IPS DF 19.7 (cell line): ENCODE measurements around the gene INPP4A.

Experiments
- DNase-seq: peaks from one replicate; pipeline ENCODE4 v3.0.0-alpha.2; 2013; ENCODE audit warnings: low read depth, low spot score

Gene INPP4A

DNA sequence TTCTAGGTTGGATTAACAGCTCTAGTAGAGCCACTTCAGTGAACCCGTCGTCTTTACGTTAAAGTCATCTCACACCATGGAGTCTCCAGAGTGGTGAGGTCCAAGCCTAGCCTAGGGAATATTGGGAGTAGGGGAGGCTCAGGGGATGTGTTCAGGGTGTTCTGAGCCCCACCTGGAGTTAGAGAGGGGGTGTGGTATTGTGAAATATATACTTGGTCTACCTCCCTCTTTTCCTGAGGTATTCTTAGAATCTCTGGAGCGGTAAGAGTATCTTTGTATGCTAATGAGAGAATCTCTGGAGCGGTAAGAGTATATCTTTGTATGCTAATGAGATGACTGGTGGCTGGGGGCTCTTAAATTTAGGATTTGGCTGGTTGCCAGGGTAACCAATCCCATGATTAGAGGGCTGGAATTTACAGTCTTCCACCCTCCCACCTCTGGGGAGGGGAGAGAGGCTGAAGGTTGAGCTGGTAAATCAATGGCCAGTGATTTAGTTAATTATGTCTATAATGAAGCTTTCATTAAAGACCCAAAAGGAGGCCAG is 69.5 kb downstream of the INPP4A start:
- DNase-seq = no peak

DNA sequence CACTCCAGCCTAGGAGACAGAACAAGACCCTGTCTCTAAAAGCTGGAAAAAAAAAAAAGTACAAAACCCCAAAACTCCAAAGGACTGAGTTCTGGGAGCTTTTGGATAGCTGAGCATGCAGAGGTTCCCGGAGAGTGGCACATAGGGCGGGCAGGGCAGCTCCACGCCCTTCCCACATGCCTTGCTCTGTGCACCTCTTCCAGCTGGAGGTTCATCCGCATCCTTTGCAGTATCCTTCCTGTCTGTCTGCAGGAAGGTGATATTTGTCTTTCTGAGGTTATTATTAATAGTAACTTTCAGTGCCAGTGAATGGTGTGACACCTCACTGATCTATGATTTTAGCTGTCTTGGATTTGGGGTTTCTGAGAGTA is 70.2 kb downstream of the INPP4A start:
- no peak for DNase-seq

DNA sequence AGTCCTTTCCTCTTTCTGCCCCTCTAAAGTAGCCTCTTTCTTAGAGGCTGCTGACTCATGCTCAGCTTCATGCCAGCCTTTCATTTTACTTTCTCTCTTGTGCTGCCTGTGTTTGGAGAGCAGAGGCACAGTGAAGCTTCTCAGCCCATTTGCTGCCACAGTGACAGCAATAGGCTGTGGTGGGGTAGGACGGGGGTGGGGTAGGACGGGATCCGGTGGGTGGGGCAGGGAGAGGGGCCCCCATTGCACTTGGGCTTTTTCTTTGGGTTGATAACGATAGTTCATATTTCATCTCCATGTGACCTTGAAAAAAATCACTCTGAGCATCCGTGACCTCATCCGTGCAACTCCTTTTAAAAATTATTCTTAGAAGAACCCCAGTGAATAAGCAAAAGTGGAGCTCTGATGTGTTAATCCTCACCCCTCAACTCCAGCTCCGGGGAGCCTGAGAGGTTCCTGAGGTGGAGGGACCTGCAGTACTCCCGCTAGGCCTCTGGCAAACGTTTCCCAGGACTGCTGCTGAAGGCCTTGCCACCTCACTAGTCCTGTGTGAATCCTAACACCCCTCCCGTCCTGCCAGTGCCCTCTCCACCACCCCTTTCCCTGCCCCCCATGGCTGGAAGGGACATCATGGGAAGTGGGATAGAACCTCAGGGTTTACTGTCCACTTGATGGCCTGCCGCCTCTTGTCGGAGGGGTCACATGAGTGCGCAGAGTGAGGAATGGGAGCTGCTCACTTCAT is 70.8 kb downstream of the INPP4A start:
- DNase-seq = no peak

DNA sequence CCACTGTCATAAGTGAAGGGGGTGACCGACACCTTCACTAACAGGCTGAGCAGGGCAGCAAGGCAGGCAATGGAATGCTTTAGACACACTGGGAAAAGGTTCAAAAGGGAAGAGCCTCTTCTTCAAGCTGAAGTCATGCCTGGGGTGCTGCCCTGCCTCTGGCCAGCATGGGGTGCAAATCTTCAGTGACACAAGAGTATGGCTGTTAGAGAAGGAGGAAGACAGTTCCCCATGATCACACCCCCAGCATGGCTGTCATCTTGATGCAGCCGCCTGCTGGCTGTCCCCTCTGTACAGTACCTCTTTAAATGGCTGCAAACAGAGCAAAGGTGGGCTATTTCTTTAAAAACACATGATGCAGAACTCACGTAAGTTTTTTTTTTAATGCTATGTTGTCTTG is 71.9 kb downstream of the INPP4A start:
- DNase-seq = no peak

DNA sequence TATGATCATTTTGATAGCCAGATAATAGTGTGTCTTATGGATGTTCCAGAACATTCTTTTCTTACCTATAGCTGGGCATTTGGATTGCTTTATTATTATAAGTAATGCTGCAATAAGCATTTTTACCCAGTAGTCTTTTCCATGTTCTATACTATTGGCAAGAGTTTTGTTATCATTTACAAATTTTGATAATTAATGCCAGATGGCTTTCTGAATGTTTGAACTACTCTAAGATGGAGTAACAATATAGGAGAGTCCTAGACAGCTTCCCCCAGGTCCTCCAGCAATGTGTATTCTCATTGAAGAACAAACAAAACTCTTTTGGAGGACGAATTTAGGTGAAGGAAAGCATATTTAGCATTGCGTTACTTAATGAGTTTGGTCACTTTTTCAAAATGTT is 73.0 kb downstream of the INPP4A start:
- no peak for DNase-seq

DNA sequence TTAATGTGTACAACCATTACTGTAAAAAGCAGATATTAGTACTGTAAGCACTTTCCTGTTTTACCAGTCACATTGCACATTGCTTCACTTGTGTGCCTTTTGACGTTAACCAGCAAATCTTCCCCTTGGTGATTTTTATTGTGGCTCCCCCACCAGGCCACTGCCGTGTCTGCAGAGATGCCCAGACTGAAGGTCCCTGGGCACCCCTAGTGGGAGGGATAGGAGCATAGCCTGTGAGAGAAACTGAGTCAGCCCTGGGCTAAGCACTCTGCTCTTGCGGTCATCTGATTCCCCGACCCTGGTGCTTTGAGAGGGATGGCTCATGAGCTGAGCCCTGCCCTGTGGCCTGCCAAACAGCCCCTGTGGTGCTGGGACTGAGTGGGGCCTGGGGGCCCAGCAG is 73.4 kb downstream of the INPP4A start:
- DNase-seq = no peak

DNA sequence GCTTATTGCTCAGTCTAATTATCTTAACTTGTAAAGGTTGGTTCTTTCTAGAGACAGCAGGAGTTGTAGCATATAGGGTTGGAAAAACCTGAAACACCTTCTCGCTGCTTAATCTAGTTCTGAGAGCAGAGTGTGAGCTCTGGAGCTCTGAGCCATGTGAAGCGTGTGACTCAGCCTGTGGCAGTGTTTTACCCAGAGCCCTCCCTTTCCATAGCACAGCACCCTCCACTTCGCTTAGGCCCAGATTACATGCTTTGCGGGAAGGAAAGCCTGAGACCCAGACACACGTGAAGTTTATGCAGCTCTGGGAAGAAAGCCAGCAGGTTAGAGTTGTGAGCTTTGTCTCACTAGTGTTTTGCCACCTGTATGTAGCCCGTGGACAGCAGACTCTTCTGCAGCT is 74.5 kb downstream of the INPP4A start:
- DNase-seq = no peak

DNA sequence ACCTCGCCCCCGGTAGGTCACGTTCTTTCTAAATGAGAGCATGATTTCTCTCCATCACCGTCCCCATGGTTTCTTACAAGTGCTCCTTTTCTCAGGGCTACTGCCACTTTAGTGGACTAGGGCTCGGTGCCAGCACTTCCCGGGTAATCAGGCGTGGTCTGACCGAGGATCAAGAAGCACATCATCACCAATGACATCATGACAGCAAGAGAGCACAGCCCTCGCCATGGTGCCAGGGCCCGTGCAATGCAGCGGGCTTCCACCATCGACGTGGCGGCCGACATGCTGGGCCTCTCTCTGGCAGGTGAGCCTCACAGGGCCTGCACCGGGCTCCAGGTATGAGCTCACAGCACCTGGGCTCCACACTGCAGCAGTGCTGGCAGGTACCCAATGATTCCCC is 75.2 kb downstream of the INPP4A start:
- no peak for DNase-seq

DNA sequence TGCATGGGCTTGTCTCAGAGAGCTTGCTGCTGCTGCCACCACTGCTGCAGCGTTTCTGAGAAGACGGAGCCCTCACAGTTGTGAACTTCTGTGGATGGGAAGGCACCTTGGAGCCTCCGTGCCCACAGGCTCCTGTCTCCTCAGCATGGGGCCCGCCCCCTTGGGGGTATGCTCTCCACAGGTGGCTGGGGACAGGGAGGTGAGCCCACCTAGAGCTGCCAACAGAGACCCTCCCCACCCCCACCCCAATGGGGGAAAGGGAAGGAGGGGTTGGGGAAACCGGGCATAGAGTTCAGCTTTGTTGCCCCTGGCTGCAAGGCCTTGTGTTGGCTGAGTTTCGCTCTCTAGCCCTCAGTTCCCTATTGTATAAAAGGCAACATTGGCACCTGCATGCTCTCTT is 76.1 kb downstream of the INPP4A start:
- DNase-seq = no peak

DNA sequence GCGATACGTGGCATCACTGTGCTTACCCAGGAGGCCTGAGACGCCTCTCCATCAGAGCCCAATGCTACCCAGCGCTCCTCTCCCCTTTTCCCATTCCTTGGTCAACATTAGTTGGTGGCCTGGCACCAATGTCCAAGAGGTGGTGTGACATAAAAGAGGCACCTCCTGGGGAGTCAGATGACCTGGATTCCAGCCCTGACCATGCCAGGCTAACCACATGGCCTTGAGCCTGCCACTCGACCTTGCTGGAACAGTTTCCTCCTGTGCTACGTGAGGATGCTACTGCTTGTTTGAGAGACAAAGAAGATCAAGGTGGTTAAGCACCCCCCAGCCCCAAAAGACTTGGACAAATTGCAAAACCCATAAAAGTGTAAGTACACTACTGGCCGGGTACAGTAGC is 76.6 kb downstream of the INPP4A start:
- DNase-seq = no peak

DNA sequence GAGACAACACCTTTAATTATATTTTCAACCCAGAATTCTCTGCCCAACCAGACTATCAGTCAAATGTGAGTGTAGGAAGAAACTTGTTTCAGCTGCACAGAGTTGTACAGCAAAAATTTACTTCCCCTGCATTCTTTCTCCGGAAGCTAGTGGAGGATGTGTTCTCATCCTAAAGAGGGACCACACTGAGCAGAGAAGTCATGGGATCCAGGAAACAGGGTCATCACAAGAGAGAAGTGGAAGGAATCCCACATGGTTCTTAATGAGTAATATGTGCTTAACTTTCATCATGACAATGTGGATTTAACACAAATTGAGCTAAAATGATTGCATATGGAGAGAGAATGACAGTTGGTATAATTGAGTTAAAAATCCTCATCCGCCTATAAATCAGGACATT is 78.2 kb downstream of the INPP4A start:
- DNase-seq = no peak

DNA sequence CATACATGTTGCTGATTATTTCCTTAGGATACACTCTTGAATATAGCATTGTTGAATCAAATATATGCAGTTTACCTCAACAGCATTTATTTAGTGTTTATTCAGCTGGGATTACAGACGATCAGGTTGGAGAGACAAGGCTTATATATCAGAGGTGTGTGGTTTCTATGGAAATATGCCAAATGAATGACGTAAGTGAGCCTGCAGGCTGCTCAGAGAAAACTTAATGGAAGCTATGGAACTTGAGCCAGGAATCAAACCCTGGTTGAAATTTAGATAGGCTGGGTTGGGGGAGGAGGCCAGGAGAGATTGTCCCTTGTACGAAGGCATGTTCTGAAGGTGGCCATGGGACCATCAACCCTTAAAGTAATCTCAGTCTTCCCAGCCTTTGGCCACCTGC is 79.5 kb downstream of the INPP4A start:
- no peak for DNase-seq

DNA sequence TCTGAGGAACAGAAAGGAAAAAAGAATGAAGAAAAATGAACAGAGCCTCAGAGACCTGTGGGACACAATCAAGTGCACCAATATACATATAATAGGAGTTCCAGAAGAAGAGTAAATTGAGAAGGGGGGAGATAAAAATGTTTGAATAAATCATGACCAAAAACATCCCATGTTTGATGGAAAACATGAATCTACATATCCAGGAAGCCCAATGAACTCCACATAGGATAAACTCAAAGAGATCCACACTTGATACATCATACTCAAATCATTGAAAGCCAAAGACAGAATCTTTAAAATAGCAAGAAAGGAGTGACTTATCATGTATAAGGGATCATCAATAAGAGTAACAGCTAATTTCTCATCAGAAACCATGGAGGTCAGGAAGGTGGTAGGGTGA is 83.7 kb downstream of the INPP4A start:
- DNase-seq = no peak

DNA sequence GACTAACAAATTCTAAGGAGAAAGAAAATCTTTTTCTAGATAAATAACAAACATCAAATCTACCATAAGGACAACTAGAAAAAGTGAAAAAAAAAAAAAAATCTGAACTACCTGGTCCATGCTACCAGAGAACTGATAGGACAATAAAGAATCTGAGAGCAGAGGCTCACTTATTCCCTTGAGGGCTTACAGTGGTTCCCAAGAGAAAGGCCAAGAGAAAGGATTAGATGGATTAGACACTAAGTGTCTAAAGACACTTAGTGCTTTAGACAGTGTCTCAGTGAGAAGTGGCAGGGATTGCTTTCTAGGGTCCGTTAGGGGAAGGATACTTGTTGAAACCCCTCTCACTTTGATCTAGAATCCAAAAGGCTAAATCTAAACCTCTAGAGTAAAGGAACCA is 85.5 kb downstream of the INPP4A start:
- DNase-seq = no peak

DNA sequence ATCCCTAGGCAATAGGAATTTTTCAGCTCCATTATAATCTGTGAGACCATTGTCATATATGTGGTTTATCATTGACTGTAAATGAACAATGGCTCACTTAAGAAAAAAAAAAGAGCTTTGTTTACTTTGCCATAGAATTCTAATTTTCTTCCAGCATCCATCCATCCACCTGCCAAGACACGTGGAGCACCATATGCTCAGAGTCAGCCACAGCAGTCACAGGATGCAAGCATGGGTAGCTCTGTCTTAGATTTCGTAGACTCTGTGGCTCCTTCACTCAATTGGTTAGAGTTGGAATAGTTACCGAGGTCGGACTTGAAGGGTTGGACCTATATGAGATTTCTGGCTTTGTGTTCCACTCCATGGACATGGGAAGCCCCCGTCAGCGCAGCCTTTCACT is 88.1 kb downstream of the INPP4A start:
- DNase-seq = no peak

DNA sequence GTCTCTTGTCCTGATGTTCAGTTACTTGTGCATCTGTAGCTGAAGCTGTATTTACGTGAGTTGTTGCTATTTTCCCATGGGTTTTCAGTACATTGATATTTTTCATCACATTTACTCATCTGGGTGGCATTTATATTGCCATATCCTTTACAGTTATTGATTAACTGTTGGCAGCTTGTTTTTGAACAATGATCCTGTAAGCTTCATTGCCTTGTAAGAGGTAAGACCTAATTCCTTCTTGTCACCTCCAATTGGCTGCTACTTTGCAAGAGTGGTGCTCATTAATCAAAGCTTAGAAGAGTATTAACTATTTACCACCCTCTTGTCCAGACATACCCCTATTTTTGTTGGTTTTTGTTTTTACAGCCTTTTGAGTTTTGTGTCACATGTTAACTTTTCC is 88.9 kb downstream of the INPP4A start:
- DNase-seq = no peak

DNA sequence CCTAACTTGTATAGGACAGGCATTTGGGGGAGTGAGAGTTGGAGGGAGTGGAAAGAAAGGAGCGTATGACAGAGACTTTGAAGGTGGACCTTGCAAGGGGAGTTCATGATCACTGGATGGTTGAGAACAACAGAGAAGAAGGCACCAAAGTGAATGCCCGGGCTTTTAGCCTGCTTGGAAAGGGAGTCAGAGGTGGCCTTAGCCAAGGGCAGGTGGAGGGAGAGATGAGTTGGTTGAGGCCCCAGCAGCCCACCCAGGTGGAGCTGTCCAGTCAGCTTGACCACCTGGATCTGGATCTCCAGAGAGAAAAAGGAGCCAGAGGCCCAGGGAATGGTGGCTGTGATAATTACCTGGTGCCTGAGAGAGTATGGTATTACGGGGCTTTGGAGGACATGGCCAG is 90.1 kb downstream of the INPP4A start:
- no peak for DNase-seq

DNA sequence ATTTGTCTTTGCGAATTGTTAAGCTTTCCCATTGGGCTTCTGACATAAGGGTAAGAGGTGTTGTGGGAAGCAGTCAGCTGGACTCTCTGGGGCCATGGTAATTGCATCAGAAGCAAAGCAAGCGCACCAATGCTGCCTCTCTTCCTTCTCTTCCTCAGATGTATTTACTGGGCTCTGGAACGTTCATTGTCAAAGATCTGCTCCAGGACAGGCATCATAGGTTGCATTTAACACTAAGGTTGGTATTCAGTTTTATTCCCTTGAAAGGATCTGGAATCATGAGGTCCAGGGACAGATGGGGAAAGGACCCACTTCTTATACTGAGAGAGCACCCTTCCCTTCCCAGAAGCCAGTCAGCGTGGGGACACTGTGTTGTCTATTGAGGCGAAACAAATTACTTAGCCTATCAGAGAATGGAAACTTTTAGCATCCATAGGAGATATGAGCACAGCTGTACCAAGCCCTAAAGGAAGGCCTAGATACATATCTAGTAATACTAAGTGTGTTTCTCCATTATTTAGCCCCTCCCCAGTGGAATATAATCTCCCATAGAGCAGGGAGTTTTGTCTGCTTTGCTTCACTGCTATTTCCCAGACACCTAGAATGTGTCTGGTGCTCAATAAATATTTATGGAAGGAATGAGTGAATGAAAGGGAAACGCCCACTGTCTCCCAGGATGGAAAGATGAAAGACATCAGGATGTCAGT is 91.5 kb downstream of the INPP4A start:
- no peak for DNase-seq

DNA sequence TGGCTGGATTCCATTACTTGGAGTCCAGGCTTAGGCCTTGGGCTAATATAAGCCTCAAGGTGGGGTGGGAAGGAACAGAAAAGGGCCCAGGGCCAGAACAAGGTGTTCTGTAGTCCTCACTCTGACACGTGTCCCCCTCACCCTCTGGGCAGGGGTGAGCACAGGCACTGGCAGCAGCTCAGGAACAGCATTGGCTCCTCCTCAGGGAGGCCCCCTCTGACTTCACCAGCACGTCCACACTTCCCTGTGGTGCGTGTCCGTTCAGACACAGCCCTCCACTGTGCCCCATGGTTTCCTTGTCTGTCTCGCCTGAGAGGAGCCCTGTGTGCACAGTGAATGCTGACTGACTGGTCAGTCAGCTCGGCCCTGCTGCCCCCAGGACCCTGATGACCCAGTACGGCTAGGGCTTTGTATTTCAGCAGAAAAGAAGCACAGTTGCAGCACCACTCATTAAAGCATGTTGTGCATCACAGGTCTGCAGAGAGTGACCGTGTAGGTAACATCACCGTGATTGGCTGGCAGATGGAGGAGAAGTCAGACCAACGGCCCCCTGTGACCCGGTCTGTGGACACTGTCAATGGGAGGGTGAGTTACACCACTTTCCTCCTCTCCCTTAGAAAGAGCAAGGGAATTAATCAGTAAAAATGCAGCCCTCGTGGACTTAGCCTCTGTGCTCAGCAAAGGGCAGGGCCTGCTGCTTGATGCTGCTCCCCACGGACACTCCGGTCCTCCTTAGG is 92.9 kb downstream of the INPP4A start:
- DNase-seq = no peak

DNA sequence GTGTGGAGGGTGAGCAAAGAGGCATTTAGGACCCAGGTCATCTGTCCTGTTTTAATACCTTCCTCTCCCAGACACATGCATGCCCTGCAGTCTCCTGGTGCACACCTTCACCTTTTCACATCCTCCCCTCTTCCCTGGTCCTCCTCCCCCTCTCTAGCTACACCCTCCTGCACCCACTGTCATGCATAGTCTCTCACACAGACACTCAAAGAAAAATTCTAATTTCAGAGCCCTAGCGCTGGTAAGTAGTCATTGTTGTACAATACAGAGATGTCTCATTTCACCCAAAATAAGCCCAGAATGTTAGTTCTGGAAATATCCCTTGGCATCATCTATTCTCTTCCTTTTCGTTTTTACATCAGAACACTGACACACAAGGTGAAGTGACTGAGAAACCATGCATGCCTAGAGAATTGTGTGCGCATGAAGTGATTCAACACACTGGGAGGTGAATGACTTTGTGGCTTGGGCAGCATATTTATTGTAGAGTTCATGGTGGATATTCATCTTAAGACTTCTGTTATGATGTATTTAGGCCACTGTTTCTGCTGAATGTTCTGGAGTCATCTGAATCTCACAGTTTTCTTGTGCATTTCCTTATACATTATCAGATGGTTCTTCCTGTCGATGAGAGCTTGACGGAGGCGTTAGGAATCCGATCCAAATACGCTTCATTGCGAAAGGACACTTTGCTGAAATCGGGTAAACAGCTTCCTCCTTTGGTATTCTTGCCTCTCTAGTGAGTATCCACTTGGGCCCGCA is 93.8 kb downstream of the INPP4A start:
- DNase-seq = no peak

DNA sequence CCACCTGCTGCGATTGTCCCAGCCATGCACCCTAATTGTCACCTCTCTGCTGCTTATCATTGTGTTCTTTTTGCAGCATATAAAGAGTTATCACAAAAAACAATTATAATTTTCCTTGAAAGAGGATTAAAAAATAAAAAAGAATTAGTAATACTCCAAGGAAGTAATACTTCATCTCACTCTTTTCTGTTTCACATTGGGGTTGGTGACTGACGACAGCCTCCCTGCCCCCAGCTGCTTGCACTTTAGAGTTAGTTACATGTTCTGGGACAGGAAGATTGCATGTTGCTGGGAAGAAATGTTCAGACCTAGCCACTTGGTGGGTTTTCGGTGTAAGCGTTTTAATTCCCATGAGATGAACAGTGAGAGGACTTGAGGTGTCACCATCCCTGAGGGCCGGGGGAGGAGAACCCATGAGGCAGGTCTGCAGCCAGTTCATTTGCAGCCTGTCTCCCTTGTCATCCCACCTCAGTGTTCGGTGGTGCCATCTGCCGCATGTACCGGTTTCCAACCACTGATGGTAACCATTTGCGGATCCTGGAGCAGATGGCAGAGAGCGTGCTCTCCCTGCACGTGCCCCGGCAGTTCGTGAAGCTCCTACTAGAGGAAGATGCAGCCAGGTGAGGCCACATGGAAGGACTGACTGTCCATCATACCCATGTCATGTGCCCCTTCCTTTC is 94.5 kb downstream of the INPP4A start:
- no peak for DNase-seq
